HG03521 (cell line): ENCODE measurements around the gene FBXO2.
"Not testable (repeated sequence)": the region's sequence is repeated elsewhere in the genome, so short reads cannot be mapped to it uniquely, and the experiment has no call there.

ENCODE experiments used
- ATAC-seq: cut with Tn5 transposase; IDR thresholded peaks from one replicate; pipeline ENCODE4 v1.9.1; 2021; ENCODE audit warnings: mild to moderate bottlenecking, moderate library complexity; ENCODE audit not compliant: unreplicated experiment

The FBXO2 gene

GRCh38 chr1:11629184-11630016, 24.8 kb downstream of the FBXO2 start:
- ATAC-seq: no peak

DNA sequence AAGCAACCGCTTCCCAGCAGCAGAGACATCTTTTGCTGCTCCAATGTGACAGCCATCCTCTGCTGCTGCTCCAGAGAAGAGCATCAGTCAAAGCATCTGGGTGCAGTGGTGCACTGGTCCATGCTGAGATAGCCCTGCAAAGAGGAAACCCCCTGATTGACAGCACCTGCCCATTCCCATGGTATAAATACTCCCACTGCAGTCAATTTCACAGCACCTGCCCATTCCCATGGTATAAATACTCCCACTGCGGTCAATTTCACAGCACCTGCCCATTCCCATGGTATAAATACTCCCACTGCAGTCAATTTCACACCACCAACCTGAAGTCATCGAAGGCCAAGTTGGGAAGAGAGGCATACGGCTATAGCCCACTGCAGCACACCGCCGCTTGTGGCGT, 25.5 kb downstream of the FBXO2 start:
- ATAC-seq: no peak

DNA sequence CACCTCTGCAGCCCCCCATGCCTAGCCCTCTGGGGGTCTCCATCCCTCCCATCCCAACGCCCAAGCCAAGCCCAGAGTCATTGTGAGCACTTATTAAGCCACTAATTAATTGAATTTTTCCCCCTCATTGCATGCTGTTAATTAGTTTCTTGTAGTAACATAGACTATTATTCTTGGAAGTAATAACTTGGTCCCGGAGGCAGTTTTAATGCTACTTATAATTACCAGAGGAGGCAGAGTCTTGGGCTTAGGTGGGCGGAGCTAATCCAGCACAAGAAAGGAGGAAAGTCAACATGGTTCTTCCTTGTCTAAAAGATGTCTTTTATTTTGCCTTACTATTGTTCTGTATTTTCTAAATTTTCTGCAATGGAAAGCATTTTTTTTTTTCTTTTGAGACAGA, 27.7 kb downstream of the FBXO2 start:
- no peak for ATAC-seq

DNA sequence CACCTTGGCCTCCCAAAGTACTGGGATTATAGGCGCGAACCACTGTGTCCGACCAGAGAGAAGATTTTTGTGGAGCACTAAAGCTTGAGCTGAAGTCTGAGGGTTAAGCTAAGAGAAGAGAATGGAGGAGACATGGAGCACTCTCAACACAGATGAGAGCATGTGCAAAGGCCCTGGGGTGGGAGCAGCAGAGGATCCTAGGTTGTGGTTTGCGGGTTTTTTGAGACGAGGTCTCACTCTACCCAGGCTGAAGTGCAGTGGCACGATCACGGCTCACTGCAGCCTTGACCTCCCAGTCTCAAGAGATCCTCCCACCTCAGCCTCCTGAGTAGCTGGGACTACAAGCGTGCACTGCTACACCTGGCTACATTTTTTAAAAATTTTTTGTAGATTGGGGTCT, 30.5 kb downstream of the FBXO2 start:
- ATAC-seq: no peak

- no peak for ATAC-seq
These were observed 31.8 kb downstream of the FBXO2 start for GRCh38 chr1:11622398-11622797.

DNA sequence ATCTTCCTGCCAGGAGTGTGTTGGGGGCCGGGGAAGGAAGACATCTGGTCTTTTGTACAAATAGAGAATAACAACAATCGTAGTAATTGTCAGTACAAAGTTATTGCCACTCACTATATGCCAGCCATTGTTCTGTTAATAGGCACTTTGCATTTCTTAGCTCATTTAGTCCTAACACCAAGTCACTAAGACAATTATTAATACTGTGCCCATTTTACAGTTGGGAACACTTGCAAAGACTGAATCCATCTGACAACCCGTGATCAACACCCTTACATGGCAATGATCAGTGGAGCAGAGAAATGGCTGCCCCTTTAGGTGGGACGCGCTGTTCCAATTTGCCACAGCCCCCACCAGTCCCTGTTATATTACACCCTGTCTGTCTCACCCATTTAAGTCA, 33.3 kb downstream of the FBXO2 start:
- ATAC-seq: no peak

DNA sequence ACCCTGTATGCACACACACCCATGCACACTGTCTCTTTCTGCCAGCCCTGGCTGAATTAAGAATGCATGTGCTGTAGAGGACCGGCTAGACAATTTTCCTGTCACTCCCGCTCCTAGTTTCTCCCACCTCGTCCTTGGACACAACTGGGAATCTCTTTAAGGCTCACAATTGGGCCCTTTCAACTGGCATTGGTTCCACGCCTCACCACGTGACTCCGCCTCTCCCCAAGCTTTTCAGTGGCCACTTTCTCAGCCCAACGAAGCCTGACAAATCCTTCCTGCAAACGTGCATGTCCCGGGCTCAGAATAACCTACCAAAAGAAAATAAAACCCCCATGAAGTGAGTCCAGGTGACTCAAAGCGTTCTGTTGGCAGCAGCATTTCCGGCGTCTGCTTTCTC, 33.8 kb downstream of the FBXO2 start:
- ATAC-seq: no peak

GRCh38 chr1:11617741-11618140, 36.5 kb downstream of the FBXO2 start:
- ATAC-seq: no peak

DNA sequence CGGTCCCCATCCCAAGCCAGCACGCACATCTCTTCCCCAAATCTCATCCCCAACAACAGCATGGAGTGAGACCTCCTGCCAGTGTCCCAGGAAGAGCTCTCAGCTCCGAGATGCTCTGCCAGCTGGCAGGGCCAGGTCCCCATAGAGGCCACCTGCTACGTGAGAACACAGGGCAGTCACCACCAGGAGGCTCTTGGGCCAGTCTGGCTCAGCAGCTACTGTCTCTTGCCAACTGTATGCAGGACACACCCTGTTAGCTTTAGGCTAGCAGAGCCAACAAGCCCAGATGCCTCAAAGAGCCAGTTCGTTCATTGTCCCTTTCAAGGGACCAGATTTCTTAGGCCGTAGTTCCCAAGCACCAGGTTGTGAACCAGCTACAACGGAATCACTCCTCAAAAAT, 36.9 kb downstream of the FBXO2 start:
- no peak for ATAC-seq

- no peak for ATAC-seq
These were observed 37.5 kb downstream of the FBXO2 start for GRCh38 chr1:11616766-11617165.

GRCh38 chr1:11615090-11615489, 39.1 kb downstream of the FBXO2 start:
- no peak for ATAC-seq

GRCh38 chr1:11613347-11613746, 40.9 kb downstream of the FBXO2 start:
- ATAC-seq: no peak

- no peak for ATAC-seq
These were observed 42.4 kb downstream of the FBXO2 start for GRCh38 chr1:11611638-11612327.

GRCh38 chr1:11610629-11611180, 43.5 kb downstream of the FBXO2 start:
- ATAC-seq: no peak

DNA sequence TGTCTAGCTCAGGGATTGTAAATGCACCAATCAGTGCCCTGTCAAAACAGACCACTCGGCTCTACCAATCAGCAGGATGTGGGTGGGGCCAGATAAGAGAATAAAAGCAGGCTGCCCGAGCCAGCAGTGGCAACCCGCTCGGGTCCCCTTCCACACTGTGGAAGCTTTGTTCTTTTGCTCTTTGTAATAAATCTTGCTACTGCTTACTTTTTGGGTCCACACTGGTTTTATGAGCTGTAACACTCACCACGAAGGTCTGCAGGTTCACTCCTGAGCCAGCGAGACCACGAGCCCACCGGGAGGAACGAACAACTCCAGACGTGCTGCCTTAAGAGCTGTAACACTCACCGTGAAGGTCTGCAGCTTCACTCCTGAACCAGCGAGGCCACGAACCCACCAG, 44.9 kb downstream of the FBXO2 start:
- ATAC-seq: not testable (repeated sequence)

GRCh38 chr1:11608596-11609130, 45.6 kb downstream of the FBXO2 start:
- not testable (repeated sequence) for ATAC-seq

DNA sequence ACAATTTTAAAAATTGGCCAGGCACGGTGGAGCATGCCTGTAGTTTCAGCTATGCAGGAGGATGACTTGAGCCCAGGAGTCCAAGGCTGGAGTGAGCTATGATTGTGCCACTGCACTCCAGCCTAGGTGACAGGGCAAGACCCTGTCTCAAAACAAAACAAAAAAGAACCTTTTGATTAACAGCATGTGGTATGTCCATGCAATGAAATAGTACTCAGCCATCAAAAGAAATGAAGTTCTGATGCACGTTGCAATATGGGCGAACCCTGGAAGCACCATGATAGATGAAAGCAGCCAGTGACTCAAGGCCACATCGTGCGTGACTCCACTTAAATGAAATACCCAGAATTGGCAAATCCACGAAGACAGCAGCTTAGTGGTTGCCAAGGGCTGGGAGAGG, 47.5 kb downstream of the FBXO2 start:
- ATAC-seq: no peak

GRCh38 chr1:11602981-11603380, 51.2 kb downstream of the FBXO2 start:
- ATAC-seq: no peak

- no peak for ATAC-seq
These were observed 51.8 kb downstream of the FBXO2 start for GRCh38 chr1:11602424-11602823.

GRCh38 chr1:11600836-11601235, 53.4 kb downstream of the FBXO2 start:
- no peak for ATAC-seq

- ATAC-seq: no peak
These were observed 54.2 kb downstream of the FBXO2 start for GRCh38 chr1:11599891-11600576.
